Activated CD4-positive, alpha-beta T cell treated with anti-CD3 and anti-CD28 coated beads for 4 hours (primary cell): ENCODE results near the gene CACNA2D1.

Experiments
- DNase-seq, 2 donors: peaks; one replicate each; pipeline ENCODE4 v3.0.0-alpha.2; 2020

The CACNA2D1 gene

DNA sequence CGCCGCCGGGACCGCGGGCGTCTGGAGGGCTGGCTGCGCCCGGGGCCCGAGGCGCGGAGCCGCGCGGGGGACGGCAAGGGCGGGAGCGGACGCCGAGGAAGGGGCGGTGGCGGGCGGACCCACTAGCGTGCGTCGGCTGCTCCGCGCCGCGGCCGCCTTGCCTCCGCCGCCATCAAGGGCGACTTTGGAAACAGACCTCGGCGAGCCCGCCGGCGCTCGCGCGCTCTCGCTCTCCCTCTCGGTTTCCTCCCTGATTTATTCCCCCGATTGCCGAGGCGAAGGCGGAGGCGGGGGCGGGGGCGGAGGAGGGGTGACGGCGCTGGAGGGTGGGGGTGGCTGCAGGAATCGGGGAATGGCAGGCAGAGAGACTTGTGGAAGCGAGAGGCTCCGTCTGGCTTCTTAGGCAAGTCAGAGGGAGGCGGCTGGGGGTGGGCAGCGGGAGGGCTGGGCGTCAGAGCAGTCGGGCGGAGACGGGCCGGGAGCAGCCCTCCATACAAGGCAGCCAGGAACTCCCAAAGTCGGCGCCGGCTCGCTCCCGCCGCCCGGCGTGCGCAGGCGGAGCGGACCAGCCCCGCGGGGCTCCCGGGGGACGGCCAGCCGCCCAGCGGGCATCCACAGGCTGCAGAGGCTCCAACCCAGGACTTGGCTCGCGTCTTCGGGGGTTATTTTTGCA is at the start of gene CACNA2D1:
Gene CACNA2D1 (minus strand): TSS at position 231 of the 673 bp plus-strand sequence.
- DNase-seq, result no peak

DNA sequence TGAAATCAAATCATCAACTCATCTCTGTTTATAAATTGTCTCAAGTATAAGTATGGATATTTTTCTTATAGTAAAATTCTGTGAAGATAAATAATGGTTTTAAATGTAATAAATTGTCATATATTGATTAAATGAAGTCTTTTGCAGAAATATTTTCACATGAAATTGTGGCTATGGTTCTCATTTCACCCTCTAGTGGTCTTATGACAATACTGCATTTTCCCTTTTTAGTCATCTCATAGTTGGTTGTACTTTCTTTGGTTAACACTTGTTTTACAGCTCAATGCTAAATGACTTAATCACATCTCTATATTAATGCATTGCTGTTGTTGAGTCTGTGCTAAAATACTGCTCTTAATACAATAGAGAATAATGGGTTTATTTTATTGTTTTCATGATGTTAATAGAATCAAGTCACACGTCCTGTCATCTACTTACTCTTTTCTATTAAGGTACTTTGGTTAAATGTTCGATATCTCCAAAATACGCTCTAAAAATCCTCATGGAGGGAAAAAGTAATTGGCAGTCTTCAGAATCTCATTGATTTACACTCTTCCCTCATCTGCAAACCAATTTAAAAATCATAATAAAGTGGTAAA is 38.0 kb upstream of the CACNA2D1 start:
- no peak for DNase-seq

DNA sequence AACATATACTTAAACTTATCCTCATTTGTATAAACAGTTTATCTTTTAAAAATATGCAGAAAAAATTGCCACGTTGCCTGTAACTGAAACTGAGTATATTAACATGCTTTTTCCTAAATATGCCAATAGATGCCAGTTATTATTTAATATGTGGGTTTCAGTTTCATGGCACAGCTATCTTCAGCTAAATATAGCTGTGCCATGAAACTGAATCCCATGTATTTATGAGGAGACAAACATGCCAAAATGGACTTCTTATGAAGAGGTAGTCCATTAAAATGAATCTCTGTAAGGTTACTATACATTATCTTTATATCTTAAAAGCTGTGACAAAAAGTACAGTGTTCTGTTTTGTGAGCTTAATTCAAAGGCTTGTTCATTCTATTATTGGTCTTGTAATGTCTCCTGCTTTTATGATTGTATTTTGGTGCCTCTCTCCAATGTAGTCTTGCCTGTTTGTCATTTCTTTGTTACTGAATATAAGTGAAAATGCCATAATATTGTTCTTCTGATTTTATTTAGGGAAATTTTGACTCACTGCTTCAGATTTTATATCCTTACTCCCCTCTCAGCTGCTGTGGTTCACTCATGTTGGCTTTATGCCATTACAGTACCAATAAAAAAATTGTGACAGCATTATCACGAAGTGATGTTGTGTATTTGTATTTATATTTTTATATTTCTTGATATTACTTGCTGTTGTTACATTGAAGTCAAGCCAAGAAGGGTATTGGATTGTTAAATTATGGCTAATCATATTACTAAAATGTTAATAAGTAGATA is 34.3 kb upstream of the CACNA2D1 start:
- DNase-seq, result no peak

DNA sequence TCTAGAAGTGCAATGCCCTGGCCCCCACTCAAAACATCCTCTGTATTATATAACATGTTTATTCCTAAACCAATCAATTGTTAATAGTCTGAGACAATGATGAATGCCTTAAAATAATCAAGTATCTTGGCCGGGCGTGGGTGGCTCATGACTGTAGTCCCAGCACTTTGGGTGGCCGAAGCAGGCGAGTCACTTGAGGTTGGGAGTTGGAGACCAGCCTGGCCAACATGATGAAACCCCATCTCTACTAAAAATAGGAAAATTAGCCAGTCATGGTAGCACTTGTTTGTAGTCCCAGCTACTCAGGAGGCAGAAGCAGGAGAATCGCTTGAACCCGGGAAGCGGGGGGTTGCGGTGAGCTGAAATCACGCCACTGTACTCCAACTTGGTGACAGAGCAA is 29.4 kb upstream of the CACNA2D1 start:
- DNase-seq, result no peak

DNA sequence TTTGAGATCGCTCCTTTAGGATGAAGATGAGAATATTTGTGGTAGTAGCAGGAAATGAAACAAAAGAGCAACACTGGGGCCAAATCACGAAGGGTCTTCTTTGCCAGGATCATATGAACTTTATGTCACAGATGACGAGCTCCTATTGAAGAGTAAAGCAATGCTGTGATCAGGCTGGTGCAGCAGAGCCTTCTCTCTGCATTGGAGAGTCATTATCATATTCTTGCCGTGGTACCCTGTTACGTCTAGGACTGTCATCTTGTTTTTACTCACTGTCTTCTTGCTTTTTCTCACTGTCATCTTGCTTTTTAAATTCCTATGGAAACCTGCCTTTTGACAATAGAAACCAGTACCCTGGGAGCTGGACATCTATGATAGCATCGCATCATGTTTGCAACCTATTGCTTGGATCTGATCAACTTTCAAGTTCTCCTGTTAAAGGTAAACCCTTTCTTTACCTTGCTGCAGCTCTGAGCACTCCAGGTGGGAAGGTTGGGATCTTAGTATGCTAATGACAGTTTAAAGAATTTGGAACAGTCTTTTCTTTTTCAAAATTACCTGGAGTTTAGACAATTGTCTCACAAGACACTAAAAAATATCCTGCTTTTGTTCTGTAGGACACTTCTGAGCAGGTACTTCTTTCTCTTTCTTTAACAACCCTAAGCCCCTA is 27.9 kb upstream of the CACNA2D1 start:
- no peak for DNase-seq

DNA sequence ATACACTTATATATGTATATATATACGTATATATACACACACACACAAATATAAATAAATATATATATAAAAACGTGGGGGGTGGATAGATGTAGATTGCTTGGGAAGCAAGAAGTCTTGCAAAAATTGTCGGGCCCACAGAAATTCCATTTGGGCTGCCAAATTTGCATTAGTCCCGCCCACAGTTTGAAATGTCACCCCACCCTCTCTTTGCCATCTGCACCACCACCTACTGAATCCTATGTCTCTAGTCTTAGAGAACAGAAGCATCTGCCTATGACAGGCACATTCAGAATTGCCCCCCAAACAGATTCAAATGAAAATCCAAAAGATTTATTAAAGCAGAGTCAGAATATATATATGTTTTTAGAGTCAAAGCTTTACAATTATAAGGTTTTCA is 25.6 kb upstream of the CACNA2D1 start:
- no peak for DNase-seq

DNA sequence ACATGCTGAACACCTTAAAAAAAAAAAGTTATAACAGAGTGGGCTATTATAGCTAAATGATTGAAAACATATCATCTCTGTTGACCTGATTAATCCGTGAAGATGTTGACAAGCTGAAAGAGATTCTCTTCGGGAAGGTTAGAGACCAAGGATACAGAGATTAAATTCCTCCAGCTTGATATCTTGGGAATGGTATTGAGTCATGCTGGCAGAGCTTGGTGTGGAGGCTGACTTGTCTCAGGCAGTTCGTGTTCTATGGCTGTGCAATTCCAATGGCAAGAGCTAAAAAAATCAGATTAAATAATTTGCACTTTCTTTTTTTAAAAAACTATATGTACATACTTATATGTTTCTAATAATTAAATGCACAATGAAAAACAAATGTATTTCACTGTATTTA is 24.9 kb upstream of the CACNA2D1 start:
- DNase-seq, result no peak

DNA sequence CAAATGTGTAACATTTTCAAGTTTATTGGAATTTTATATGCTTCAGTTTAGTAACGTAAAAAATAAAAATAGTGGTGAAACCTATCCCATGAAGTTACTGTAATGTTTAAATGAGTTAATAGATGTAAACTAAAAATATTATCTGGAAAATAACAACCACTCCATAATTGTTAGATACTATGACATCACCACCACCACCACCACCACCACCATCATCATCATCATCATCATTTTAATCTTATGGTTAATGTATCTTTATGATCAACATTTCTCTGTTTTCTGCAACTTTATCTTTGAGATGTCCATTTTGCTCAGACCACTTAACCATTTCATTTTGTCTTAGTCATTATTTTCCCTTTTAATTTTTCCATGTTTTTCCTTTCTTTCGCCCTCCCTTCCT is 23.4 kb upstream of the CACNA2D1 start:
- DNase-seq, result no peak

DNA sequence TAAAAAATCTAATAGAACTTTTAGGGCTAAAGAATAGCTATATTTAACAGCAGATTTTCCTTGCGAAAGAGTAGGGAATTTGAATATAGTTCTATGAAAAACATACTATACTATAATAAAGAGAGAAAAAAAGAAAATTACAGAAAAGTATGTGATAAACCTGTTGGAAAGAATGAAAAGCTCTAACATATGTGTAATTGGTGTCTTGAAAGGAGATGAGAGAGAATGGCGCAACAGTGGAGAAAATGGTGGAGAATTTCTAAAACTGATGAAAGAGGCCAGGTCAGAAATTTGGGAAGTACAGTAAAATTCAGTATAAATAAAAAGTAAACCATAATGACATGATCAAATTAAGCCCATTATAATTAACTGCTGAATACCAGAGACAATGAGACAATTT is 20.8 kb upstream of the CACNA2D1 start:
- DNase-seq, result no peak

DNA sequence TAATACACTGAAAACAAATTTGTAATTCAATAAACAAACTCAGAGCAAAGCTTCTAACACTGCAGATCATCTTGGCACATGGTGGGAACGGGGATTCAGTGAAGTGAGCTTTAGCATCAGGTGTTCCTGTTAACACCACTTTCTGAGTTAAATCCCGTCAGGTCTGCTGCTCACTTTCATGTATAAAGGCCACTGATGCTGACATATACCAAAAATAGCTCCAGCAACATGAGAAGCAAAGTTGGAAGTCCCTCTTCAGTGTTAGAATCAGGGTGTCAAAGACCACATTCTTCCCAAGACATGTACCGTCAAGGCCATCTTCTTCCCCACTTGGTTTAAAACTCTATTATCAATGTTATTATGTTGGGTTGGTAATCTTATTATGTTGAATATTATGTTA is 11.7 kb upstream of the CACNA2D1 start:
- DNase-seq, result no peak

DNA sequence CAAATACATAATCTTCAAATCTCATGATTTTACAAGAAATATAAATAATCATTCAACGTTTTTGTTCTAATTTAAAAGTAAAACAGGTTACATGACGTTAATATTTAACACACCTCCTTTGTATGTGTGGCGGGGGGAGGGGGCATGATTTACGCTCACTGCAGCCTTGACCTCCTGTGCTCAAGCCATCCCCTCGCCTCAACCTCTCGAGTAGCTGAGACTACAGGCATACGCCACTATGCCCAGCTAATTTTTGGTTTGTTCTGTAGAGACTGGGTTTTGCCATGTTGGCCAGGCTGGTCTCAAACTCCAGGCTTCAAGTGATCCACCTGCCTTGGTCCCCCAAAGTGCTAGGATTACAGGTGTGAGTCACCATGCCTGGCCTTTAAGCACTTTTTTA is 7.2 kb upstream of the CACNA2D1 start:
- DNase-seq, result no peak

DNA sequence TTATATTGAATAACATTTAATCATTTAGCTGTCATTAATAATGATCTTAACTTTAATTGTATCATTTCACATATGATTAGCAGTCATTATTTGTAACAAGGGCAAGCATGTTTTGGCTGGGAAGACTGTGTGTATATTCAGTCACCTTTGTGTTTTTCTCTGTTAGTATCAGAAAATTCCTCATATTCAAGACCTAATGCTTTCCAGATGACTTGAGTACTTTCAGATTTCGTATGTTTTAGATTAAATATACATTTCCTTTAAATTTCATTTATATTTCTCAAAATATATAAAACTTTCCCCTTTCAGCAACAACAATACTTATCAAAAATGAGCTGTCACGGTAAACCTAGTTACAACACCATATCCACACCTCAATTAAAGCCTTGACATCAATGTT is 6.3 kb upstream of the CACNA2D1 start:
- DNase-seq, result no peak

DNA sequence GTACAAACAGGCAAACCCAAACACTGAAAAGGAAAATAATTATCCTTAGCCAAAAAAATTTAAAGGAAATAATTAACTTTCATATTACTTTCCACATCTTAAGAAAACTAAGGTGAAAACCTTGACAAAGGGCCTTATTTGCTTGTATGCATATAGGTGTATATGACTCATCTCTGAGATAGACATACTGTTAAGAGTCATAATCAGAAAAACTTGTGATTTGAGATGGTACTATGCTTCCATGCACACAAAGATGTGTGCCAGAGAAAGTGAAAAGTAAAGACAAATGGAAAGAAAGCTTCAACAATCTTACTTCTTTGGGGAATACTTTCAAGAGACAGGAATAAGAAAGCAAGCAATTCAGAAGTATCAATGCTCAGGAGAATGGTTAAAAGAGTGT is 3.3 kb upstream of the CACNA2D1 start:
- no peak for DNase-seq

DNA sequence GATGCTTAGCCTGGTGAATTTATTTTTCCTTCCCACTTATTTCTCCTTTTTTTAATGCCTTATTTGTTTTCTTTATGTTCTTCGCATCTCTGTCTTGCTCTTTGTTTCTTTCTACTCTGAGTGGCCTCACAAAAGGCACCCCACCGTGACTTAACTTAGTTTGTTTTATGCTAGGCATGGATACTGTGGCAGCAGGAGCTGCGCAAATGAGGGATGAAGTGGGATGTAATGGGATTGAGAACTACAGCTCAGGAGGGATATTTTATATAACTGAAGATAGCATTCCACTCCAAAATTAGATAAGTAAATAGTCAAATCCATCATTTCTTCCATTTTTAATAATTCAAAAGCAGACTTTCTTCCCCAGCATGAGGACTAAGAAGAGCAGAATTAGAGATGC is 1.7 kb upstream of the CACNA2D1 start:
- DNase-seq, result no peak

DNA sequence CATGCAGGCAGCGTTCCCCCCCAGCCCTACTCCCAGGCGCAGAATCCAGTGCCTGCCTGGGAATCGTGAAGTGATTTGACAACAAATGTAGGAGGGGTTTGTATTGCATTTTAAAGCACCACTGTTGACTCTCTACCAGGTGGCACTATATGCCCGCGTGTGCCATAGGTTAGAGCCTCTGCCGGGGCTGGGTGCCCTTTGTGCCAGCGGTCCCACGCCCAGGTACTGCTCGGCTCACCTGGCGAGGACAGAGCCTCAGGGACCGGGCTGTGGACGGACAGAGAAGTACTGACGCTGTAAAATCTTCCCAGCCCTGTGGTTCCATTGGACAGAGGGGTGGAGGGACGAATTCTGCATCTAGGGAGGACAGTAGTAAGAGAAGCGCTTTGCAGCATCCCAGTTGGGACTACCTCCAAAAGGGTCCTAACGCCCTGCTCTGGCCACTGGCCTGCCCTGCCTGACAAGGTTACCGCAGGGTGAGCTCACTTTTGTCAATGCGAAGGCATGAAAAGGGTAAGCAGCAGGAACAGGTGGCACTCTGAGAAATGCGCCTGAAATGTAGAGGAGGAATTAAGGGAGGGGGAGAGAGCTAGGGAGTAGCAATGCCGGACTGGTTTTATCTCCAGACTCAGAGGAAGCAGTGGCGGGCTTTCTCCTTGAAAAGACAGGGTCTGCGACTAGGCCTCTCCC is 788 bp upstream of the CACNA2D1 start:
- DNase-seq, result no peak

DNA sequence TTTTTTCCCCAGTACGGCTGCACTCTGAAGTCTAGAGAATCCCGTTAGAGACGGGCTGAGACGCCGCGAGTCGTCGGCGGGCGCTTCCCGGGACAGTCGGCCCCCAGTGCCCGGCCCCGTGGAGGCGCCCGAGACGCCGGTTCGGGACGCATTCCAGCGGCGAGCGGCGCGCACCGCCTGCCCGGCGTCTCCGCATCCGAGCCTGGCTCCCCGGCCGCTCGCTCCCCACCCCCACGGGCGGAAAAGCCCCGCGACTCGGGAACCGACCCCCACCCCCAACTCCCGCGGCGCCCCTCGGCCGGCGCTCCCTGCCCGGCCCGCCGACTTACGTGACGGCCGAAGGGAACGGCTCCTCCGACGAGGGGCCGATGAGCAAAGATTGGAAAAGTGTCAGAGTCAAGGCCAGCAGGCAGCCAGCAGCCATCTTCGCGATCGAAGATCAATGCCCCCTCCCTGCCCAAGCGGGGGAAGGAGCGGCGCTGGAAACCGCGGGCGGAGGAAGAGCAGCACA is 486 bp downstream of the CACNA2D1 start:
- no peak for DNase-seq

DNA sequence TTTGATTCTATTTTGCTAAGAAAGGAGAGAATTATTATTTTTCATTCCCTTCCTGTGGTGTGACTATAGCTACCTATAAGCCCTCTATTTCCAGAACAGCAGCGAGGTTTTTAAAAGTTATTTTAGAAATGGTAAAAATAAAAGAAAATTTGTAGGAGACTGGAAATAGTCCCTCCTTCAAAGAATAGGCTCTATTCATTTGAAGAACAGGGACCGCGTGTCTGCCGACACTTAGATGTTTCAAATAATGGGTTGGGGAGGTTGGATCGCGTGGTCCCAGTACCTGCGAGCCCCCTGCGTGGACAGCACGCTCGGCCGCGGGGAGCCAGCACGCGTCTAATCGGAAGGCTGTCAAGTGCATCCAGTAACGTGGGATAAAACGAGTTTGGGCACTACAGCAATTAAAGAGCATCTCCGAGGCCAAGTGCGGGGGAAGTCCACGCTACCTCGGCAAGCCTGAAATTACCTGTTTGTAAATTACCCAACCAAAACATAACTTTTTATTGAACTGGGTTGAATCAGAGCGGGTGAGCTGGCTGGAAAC is 1.0 kb downstream of the CACNA2D1 start:
- no peak for DNase-seq

DNA sequence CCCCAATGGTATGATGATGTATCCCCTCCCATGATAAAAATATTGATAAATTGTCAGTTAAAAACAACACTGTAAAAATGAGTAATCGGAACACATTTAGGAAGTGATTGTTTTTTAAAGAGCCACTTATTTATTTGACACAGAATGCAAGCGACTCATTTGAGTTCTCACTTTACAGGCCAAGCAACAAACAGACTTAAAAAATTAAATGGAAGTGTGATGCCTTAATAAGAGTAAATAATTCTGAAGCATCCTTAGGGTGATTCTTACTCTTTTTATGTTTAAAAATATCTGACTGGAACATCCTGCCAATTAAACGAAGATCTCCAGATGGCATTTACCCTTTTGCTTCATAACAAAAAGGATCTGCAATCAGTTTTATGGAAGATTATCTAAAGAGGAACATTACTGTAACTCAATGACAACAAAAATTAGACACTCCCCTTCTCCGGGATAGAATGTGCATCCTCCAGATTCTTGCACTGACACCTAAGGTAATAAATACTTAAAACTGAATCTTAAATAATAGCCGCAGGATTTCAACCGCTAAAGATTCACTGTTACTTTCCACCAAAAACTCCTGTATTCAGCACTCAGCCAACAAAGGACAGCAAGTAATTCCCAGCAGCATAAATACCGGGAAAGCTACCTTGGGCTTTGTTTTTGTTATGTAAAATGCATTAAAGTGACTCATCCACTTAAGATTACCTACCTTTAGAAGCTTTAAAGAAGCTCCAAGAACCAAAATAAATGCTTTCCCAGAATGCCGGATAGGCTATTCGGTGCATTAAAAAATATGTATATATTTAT is 1.7 kb downstream of the CACNA2D1 start:
- no peak for DNase-seq

DNA sequence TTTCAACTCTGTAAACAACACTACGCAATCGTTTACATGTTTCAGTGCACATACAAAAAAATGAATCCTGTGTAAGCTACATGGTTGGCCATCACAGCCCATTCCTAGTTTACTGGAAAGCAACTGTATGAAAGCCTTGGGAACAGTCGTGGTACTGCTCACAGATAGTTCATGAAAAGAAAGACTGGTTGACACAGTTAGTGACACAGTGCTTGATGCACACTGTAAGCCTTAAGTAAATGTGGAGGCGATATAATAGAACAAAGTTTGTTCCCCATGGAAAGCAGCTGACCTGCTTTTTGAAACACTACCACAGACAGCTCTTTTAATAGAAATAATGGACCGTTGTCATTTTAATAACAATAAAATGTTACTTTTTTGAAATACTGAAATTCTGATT is 5.1 kb downstream of the CACNA2D1 start:
- DNase-seq, result no peak

DNA sequence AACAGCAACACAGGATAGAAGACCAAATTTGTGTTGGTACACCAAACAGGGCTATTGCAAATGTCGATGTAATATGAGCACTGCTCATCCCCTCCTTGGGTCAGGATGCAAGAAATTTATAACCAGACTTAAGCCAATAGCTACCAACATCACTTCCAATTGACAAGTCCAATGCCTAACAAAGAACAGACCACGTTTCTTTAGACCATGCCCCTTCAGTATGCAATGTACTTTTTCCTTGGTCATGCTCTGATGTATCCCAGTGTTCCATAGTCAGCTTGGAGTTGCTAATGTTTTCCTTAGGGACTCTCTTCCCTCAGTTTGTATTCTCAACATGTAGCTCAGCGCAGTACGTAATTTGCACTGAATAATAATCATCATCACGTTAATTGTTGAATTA is 7.8 kb downstream of the CACNA2D1 start:
- no peak for DNase-seq

DNA sequence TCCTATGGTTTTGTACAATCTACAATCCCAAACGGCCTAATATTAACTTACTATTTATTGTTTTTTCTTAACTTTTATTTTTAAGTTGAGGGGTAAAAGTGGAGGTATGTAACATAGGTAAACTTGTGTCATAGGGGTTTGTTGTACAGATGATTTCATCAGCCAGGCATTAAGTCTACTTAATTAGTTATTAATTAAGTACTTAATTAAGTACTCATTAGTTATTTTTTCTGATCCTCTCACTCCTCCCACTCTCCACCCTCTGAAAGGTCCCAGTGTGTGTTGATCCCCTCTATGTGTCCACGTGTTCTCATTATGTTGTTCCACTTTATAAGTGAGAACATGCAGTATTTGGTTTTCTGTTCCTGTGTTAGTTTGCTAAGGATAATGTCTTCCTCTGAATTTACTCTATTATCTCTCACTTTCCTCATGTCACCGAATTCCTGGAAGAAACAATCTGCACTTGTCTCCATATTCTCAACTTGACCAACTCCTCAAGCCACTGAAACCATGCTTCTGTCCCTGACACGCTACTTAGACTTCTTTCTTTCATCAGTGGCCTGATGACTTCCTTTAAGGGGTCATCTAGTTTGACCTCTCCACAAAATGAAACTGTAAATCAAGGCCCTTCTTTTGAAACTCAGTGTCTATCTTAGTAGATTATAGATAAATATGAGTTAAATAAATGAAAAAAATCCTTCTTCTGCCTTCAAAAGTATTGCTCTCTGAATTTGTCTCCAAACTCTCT is 9.1 kb downstream of the CACNA2D1 start:
- DNase-seq, result no peak
